PC-3 (cell line): ENCODE measurements around the gene TP63.

Experiments used
- CTCF ChIP-seq: fragments of 300-600 bp; sonication (generic); conservative IDR thresholded peaks from 2 replicates; pipeline ENCODE4 v1.5.1; 2017; ENCODE audit warnings: antibody characterized with exemption, low read depth, mild to moderate bottlenecking, low read length
- EZH2 ChIP-seq: fragments of 300-600 bp; sonication (generic); IDR thresholded peaks from one replicate; pipeline ENCODE4 v1.6.1; 2017; ENCODE audit warnings: antibody characterized with exemption, mild to moderate bottlenecking, low read length; ENCODE audit not compliant: unreplicated experiment

GRCh38 chr3:189781415-189781814, 150.2 kb downstream of the TP63 start:
- TF ChIP-seq CTCF (no peak), EZH2 (no peak)
